WI38 (cell line): Measurements from ENCODE around the gene NAV2.

Experiments
- H3K4me3 ChIP-seq: 2 replicates; pipeline ENCODE4 v1.5.1; 2011; ENCODE audit warnings: low read depth, mild to moderate bottlenecking, control low read depth, low read length
- CTCF ChIP-seq: IDR thresholded peaks from 2 replicates; pipeline ENCODE4 v1.5.1; 2012; ENCODE audit warnings: low read depth, mild to moderate bottlenecking, control low read depth, low read length

The NAV2 gene

GRCh38 chr11:20157728-20158127, 445.1 kb downstream of the NAV2 start:
- H3K4me3 ChIP-seq: no peak overlapping the region
- TF ChIP-seq CTCF: no peak

- TF ChIP-seq CTCF: no peak
- no peak overlapping the region for H3K4me3 ChIP-seq
Observed at GRCh38 chr11:20158597-20159257, 446.1 kb downstream of the NAV2 start.

GRCh38 chr11:20159466-20160381, 447.1 kb downstream of the NAV2 start:
- TF ChIP-seq CTCF: no peak
- H3K4me3 ChIP-seq: no peak overlapping the region

- no peak within 1 kb of the TSS for H3K4me3 ChIP-seq
- TF ChIP-seq CTCF: no peak
Observed at GRCh38 chr11:20160425-20161229, 448.0 kb downstream of the NAV2 start, which contains the start of gene DBX1. TSS of gene DBX1 (minus strand) at chr11:20160475. CDS start at chr11:20160324, 151 bp downstream.

GRCh38 chr11:20161230-20161918, 448.7 kb downstream of the NAV2 start:
- TF ChIP-seq CTCF: no peak
- no peak overlapping the region for H3K4me3 ChIP-seq

GRCh38 chr11:20161923-20162744, 449.5 kb downstream of the NAV2 start:
- no peak overlapping the region for H3K4me3 ChIP-seq
- TF ChIP-seq CTCF: no peak
